ENCODE measurements around the gene IGSF9B.
"Not testable (repeated sequence)": the region's sequence is repeated elsewhere in the genome, so short reads cannot be mapped to it uniquely, and the experiment has no call there.

The IGSF9B gene

GRCh38 chr11:133956650-133957633 is at the start of gene IGSF9B:
TSS of gene IGSF9B (minus strand) at chr11:133956968. CDS start at chr11:133956754, 214 bp downstream.
- peak; percentile 99 for DNase-seq (ENCODE audit: low spot score)

DNA sequence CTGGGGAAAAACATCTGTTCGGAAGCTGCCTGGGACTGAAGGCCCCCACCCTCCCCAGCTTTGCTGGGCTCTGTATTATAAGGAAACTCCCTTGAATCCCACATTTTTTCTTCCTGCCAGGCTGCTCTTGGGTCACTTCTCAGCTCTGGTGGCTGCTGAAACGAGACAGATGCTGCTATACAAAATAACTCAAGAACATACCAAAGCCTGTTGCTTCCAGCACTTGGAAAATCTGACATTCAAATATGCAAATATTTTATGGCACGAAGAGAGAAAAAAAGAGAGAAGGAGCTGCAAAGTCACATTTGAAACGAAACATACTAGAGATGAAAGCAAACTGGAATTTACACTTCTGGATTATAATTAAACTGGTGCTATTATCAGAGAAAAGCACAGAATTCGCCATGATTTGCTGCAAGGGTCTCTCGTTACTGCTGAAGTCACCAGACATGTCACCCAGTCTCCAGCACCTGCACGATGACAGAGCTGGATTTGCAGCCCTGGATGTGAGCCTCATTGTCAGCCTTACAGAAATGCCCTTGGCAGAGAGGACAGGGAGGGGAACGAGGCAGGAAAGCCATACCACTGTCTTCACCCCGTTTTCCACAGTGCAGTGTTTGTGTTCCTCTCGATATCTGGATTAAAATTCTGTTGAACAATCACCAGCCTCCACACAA is 47.9 kb upstream of the IGSF9B start:
- peak; percentile 20 for DNase-seq (ENCODE audit: low spot score)

DNA sequence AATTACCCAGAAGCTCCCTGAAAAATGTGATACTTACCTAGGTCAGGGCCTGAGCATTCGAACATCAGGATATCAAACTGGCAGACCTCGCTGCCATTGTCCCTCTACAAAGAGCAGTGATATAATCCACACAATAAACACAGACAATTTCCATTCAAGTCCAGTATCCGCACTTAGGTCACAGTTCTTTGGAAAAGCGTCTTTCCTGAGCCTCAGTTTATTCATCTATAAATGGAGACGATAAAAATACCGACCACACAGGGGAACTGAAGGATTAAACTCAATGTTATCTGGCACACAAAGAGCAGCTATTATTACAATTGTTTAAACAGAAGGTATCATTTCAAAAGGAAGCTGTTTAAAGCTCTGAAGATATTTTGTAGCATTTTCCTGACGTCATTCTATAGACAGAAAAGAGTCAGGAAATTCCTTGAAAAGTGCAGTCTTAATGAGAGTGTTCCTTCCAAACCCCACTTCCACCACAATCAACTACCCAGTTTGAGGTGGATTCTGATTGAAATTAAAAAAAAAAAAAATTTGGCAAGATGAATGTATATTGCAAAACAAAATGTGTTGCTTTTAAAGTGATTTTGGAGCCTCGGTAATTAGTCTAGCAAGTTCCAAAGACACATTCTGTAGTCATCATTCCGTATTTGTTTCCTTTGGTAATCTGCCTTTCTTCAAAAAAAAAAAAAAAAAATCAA is 47.2 kb upstream of the IGSF9B start:
- no peak for DNase-seq (ENCODE audit: low spot score)

DNA sequence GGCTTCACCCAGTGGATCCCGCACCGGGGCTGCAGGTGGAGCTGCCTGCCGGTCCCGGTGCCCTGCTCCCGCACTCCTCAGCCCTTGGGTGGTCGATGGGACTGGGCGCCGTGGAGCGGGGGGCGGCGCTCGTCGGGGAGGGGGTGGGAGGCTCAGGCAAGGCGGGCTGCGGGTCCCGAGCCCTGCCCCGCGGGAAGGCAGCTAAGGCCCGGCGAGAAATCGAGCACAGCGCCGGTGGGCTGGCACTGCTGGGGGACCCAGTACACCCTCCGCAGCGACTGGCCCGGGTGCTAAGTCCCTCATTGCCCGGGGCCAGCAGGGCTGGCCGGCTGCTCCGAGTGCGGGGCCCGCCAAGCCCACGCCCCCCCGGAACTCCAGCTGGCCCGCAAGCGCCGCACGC is 46.1 kb upstream of the IGSF9B start:
- DNase-seq (ENCODE audit: low spot score), result not testable (repeated sequence)

- not testable (repeated sequence) for DNase-seq (ENCODE audit: low spot score)
These were observed 45.6 kb upstream of the IGSF9B start for GRCh38 chr11:134002338-134002737.

GRCh38 chr11:134001596-134001995 is 44.8 kb upstream of the IGSF9B start:
- no peak for DNase-seq (ENCODE audit: low spot score)

DNA sequence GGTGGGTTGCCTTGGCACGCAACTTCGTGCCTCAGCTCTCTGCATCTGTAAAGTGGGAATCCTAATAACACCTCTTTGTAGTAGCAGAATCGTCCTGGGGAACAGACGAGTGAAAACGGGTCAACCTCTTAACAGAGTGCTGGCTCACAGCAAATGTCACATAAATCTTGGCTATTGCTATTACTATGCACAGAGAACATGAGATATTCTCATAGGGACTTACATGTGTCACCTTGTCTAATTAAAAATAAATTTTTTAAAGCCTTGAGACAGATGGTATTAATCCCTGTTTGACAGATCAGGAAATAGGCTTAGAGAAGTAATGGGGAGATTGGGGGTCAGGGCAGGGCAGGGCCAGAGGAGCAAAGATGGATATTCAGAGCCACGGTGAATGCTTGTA is 44.3 kb upstream of the IGSF9B start:
- no peak for DNase-seq (ENCODE audit: low spot score)

GRCh38 chr11:133999355-133999754 is 42.6 kb upstream of the IGSF9B start:
- DNase-seq (ENCODE audit: low spot score), result no peak

DNA sequence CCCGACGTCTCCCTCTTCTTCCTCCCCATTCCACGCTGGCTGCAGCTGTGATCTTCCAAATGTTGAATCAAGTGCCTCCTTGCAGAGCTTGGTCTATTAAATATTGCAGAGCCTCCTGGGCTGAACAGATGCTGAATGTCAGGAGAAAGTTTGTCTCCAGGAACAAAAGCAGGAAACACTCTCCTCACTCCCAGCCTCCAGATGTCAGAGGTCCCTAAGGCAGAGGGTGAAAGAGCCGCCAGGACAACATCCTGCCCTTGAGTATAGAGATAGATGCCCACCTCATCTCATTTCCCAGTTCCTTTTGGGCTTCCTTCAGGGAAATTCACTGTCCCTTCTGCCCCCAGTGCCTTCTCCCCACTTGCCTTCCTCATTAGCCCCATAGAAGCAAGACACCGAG is 40.8 kb upstream of the IGSF9B start:
- DNase-seq (ENCODE audit: low spot score), result no peak

- no peak for DNase-seq (ENCODE audit: low spot score)
These were observed 39.9 kb upstream of the IGSF9B start for GRCh38 chr11:133996671-133997070.

- DNase-seq (ENCODE audit: low spot score), result no peak
These were observed 38.3 kb upstream of the IGSF9B start for GRCh38 chr11:133995066-133995465.

DNA sequence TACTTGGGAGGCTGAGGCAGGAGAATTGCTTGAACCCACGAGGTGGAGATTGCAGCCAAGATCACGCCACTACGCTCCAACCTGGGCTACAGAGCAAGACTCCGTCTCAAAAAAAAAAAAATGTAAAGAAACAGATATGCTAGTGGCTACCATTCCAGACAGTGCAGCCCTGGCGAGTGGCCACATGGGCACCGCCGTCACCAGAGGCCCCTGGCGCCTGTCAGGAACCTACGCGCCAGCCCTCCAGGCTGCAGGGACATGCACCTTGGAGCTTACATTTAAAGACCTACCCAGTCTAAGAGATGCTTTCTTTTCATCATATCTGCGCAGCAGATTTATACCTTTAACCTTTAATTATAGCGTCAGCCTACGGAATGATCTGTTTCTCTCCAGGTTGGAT is 37.2 kb upstream of the IGSF9B start:
- no peak for DNase-seq (ENCODE audit: low spot score)

- no peak for DNase-seq (ENCODE audit: low spot score)
These were observed 36.3 kb upstream of the IGSF9B start for GRCh38 chr11:133993107-133993506.

- DNase-seq (ENCODE audit: low spot score), result no peak
These were observed 35.4 kb upstream of the IGSF9B start for GRCh38 chr11:133992121-133992520.

DNA sequence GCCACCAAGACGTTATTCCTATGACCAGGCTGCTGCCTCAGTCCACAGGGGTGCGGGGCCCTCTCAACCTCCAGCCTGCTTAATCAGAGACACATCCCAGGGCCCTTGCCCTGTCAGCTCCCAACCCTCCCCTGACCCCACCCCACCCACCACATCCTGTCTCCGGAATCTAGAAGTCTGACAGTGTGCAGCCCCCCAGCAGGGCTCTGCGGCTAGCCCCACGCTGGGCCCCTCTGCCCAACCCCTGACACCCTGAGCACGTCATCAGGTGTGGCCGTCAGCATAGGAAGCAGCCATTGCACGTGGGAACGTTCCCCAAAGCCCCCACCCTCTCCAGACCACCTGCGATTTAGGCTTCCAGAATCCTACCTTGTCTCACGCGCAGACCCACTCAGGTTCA is 34.3 kb upstream of the IGSF9B start:
- no peak for DNase-seq (ENCODE audit: low spot score)

DNA sequence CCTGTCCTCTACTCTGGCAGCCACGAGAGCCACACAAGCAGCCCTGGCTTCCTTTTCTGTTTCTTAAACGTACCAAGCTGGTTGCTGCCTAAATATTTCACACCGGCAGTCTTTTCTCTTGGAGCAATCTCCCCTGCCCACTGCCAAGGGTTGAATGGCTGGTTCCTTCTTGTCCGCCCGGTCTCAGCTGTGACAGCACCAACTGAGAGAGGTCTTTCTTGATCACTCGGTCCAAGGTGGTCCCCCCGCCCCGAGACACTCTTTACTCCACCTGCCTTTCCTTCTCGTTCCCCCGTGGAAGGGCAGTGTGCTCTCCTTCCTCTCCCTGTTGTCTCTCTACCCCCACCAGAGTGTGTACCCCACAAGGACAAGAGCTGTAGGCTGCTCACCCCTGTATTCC is 33.7 kb upstream of the IGSF9B start:
- no peak for DNase-seq (ENCODE audit: low spot score)

- DNase-seq (ENCODE audit: low spot score), result no peak
These were observed 32.1 kb upstream of the IGSF9B start for GRCh38 chr11:133988686-133989410.

GRCh38 chr11:133987171-133987570 is 30.4 kb upstream of the IGSF9B start:
- DNase-seq (ENCODE audit: low spot score), result no peak

- no peak for DNase-seq (ENCODE audit: low spot score)
These were observed 29.5 kb upstream of the IGSF9B start for GRCh38 chr11:133985981-133986944.

- DNase-seq (ENCODE audit: low spot score), result no peak
These were observed 28.1 kb upstream of the IGSF9B start for GRCh38 chr11:133984828-133985227.
